Activated T-cell treated with anti-CD3 and anti-CD28 coated beads, Interleukin-2, amount 50 U/mL, for 1 hour (primary cell): Measurements from ENCODE around the gene ZFAND3.

Source experiments
- DNase-seq: peaks from one replicate; pipeline ENCODE4 v3.0.0-alpha.2; 2020

The ZFAND3 gene

DNA sequence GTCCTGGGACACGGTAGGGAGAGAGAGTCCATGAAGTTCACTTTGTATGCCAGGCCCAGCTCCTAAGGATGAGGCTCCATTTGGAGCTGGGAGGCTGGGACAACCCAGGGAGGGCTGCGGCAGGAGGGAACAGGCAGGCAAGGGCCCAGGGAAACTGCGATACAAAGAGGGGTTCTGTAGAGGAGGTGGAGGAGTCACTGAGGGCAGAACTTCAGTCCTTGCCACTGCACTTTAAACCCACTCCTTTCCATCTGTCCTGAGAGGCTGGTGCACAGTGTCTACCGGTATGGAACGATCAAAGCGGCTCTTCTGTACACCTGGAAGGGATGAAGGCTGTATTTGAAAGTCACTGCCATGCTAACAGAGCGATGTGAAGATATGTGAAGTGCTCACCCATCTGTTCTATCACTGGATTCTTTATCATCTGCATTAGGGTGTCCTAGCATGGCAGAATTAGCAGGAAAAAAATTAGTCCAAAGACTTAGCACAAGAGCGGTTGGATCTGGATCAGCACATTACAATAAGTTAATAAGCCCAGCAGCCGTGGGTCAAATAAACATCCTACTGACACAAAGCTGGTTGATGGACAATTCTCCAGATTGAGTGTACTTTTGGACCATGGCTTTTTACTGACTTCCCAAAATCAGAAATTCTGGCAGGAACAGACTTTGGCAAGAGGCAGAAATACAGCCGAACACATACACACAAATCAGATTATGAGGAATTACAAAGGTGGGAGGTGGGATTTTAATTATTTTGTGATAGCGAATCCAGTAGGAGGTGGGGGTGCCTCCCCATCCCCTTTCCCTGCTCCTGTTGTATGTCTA lies 20.9 kb upstream of the ZFAND3 start:
- no peak for DNase-seq

- no peak for DNase-seq
Observed at GRCh38 chr6:37799263-37799644, 20.3 kb upstream of the ZFAND3 start.

GRCh38 chr6:37800703-37801604 lies 18.6 kb upstream of the ZFAND3 start:
- DNase-seq = no peak

- no peak for DNase-seq
Observed at GRCh38 chr6:37801605-37801940, 18.0 kb upstream of the ZFAND3 start.

DNA sequence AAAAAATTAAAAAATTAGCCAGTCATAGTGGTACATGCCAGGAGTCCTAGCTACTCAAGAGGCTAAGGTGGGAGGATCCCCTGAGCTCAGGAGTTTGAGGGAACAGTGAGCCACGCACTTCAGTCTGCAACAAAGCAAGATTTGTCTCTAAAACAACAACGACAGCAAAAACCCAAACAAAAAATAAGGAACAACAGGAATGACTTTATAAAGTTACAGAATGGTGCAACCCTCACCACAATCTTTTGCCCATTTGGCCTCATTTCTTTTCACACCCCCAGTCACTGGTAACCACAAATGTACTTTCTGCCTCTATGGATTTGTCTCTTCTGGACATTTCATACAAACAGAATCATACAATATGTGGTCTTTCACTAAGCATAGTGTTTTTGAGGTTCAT lies 16.7 kb upstream of the ZFAND3 start:
- DNase-seq = no peak

- DNase-seq = no peak
Observed at GRCh38 chr6:37804586-37804985, 14.9 kb upstream of the ZFAND3 start.

DNA sequence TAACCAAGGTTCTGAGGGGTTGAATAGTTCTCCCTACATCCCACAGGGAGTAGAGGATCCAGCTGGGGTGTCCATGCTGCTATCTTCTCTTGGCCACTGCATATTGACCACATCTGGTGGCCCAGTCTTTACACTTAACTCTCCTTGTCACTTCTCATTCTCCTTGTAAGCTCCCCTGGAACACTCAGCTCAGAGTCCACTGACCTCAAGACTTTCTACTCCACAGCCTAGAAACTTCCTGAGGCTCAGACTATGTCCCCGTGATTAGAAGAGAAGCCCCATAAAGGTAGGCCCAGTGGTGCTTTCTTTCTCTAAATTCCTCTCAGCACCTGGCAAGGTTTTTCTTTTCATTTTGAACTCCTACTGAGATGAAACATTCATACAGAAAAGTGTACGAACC lies 13.3 kb upstream of the ZFAND3 start:
- DNase-seq = no peak

GRCh38 chr6:37807656-37808055 lies 11.9 kb upstream of the ZFAND3 start:
- DNase-seq = no peak

- no peak for DNase-seq
Observed at GRCh38 chr6:37809197-37809543, 10.4 kb upstream of the ZFAND3 start.

DNA sequence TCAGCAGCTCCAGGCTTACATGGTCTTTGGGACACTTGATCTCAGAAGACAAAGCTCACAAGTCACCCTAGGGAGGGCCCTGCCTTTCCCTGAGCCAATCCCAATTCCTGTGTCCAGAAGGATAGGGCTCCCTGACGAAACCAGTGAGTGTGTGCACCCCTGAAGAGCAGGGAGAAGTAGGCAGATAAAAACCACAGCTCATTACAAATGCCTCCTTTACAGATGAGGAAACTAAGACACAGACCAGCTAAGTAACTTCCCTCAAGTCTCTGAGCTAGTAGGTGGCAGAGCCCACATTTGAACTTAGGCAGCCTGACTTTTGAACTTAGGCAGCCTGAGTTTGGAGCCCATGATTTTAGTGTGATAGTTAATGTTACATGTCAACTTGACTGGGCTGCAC lies 6.7 kb upstream of the ZFAND3 start:
- no peak for DNase-seq

- no peak for DNase-seq
Observed at GRCh38 chr6:37814374-37814773, 5.2 kb upstream of the ZFAND3 start.

DNA sequence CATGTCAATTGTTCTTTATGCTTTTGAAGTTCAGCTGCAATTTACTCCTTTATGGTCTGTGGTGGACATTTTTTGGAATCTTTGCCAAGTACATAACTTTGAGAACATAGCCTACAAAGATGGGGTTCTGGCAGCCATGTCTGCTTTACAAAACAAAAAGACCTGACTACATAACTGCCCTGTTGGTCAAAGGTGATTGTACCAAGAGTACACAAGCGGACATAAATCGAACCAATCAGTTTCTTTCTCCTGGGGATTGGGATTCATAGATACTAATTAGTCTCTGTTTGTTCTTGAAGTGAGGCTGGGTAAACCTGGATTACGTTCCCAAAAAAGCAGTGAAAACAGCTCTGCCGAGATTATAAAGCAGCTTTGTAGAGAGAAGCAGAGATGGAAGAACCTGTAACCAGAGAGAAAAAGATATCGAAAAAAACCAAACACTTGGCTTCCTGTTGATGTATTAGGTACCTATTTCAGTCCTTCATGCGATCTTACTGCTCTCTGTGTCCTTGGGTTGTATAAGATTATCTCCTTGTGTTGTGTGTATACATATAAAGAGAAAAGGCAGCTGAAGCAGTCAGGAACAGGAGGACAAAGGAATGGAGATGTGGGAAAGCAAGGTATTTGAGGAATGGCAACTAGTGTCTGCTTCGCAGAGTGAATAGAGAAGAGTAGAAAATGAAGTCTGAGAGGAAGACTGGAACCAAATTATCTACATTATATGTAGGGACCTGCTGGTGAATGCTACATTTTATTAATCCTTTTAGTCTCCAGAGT lies 2.7 kb upstream of the ZFAND3 start:
- no peak for DNase-seq

DNA sequence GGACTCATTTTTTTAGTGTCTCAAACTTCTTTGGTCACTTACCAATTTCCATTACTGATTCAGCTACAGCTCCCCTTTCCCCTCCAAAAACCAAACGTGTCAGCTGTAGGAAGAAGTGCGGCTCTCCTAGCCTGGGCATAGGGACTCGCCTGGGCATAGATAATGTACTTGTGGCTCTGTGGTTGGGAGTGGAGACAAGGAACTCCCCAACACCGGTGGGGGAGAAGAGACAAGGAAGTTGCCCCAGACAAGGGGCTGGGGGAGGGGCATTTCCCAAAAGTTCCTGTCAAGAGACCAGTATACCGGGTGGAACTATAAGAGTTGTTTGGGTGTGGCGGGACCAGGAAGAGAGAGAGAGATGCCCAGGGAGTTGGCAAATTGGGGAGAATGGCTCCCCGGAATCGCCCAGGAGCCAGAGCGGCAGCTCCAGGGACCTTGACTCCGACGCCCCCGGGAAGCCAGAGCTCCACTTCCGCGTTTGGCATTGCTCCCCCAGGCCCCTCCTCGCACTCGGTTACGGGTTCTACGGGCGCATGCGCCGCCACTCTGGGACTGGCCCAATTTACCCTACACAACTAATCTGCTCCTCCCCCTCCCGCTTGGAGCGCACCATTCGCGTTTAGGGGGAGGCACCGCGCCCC lies 871 bp upstream of the ZFAND3 start:
- DNase-seq = no peak

DNA sequence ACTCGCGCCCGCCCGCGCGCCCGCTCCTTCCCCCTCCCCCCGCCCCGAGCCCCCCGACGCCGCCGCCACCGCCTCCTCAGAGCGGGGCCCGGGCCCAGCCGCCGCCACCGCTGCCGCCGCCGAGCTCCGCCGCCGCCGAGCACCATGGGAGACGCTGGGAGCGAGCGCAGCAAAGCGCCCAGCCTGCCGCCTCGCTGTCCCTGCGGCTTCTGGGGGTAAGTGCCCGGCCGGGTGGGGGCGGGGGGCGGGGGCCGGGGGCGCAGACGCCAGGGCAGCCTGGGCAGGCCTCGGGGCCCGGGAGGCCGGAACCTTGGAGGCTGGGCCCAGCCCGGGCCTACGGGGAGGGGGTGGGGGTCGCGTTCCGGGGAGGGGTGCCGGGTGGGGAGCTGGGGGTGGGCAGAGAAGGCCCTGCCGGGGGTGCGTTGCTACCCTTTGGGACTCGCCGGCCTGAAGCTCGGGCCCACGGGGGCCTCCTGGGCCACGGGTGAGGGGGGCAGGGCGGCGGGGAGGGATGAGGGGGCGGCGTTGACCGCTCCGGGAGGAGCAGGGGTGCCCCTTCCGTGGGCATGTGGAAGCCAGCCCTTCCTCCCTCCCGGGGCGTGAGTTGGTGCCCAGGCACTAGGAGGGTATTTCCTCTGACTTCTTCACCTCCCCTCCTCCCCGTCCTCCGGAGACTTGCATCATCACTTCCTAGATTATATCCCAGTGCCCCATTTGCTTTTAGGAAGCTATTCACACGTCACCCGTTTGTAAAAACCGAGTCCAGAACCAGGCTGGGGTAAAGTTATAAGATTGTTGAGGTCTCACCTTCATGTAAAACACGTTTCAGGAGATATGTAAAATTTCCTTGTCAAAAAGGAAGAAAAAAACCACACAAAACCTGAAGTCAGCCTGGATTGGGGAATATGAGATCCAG lies 533 bp downstream of the ZFAND3 start:
- DNase-seq = peak; percentile 48

DNA sequence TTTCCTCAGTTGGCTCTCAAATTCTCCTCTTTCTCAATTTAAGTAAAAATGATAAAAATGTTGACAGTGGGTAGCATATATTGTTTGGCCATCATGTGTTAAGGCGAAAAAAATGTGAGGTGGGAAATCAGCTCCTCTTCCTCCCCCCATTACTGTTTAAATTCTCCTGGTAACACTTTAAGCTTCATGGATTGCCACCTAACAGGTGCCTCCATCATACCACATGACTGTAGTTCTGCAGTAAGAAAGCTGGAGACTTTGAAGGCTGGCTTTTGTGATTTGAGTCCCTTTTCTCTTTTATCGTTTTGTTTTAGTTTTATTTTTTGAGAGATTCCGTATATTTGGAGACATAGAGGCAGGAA lies 1.2 kb downstream of the ZFAND3 start:
- no peak for DNase-seq

- no peak for DNase-seq
Observed at GRCh38 chr6:37821446-37821845, 1.9 kb downstream of the ZFAND3 start.

DNA sequence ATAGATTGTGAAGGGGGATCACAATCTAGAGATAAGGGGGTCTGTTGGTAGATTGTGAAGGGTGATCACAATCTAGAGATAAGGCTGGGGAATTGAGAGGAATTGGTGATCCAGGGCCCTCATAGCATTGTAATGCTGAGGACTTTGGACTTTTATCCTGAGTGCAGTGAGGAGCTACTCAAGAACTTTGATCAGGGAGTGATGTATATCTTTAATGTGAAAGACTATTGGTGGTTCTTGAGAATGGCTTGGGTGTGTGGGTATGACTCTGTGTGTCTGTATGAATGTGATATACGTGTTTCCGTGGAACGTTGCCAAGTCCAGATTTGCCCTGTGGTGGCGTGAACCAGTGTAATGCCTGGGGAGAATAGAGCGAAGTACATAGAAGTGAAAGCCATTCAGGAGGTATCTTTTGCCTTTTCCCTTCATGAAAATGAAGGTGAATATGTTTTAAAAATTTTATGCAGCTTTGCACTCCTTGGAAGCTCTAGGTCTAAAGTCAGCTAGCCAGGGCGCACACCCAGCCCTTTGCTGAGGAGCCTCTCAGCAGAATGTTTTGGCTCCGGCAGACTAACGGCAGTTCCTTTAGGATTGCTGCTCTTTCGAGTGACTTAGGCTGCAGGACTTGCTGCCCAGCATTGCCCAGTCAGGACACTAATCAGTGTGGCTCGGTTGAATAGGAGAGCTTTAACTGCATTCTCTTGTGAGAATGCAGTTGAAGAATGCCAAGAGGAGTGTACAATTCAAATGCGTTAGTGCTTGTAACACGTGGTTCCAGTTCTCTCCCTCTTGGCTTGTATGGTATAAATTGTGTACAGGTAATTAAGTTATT lies 3.5 kb downstream of the ZFAND3 start:
- no peak for DNase-seq

DNA sequence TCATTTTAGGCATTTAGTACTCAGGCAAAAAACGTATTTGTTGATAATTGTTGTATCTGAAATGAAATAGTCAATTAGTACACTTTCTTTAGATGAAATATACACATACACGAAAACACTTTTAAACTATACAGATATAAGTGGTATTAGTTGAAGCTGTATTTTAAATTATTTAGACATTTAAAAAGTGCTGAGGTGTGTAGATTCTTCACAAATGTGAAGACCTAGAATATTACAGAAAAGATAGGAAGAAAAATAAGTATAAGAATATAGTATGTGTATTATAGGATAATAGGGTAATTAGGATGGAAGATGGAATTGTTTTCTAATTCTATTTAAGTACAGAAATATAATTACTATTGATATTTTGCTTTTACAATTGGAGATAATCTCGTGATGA lies 4.6 kb downstream of the ZFAND3 start:
- DNase-seq = no peak

- DNase-seq = no peak
Observed at GRCh38 chr6:37826188-37826587, 6.7 kb downstream of the ZFAND3 start.

- no peak for DNase-seq
Observed at GRCh38 chr6:37826993-37827392, 7.5 kb downstream of the ZFAND3 start.

DNA sequence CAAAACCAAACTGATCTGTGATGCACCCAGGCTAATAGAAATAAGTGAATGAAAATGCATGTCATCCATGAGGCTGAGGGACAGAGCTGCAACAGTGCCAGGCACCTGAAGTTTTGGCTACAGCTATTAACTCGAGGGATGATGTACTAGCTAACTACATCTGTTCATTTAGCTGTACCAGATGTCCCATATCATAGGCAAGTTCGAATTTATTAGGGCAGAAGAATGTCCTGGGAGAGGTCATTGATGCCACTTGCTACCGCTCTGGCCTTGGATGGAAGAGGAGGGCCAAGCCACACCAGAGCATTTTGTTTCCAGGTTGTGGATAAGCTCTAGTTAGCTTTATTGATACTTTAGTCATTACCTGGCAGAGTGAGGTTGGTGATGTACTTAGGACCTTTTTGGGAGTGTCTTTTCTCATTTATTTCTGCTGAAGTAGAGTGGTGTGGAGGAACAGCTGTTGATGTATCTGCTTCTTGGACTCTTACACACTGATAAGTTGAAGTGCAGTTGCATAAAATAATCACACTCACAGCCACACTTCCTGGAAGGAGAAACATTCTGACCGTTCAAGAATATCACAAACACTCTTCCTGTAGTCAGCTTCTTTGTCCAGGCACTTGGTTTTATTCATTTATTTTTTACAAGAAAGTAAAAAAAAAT lies 8.2 kb downstream of the ZFAND3 start:
- DNase-seq = no peak
